Natural killer cell (primary cell): ENCODE results near the gene PRR33. TPM values are rescaled to one million over a fixed set of nuclear protein-coding genes. Genes with fewer than 3 reads are reported as not detected.

Experiments
- ATAC-seq, 3 donors: fragments of 150-1000 bp in 2 of 3; fragments of 200-7000 bp in 1 of 3; cut with Tn5 transposase; 1 replicate in 1 of 3; 2 replicates in 2 of 3; pipeline ENCODE4 v1.10.0; 2021; ENCODE audit warnings: mild to moderate bottlenecking in 2 of 3, moderate library complexity in 2 of 3
- DNase-seq, 2 donors: peaks; one replicate each; pipeline versions ENCODE4 v3.0.0 to v3.0.0-alpha.2; 2013 to 2021; ENCODE audit warnings: mixed read lengths in 1 of 2
- H3K27ac ChIP-seq: one replicate; pipeline ENCODE4 v1.5.1; 2013; ENCODE audit warnings: mild to moderate bottlenecking, low read length
- H3K27me3 ChIP-seq: one replicate; pipeline ENCODE4 v1.6.1; 2013; ENCODE audit warnings: low read length; ENCODE audit not compliant: control insufficient read depth, insufficient read depth
- H3K36me3 ChIP-seq: one replicate; pipeline ENCODE4 v1.6.1; 2013; ENCODE audit warnings: low read length; ENCODE audit not compliant: control insufficient read depth, insufficient read depth
- H3K4me1 ChIP-seq: one replicate; pipeline ENCODE4 v1.6.1; 2013; ENCODE audit warnings: low read length; ENCODE audit not compliant: control insufficient read depth, insufficient read depth
- H3K4me3 ChIP-seq: one replicate; pipeline ENCODE4 v1.5.1; 2013; ENCODE audit warnings: low read length
- H3K9me3 ChIP-seq: one replicate; pipeline ENCODE4 v1.6.1; 2013; ENCODE audit warnings: low read length; ENCODE audit not compliant: control insufficient read depth, insufficient read depth
- H3K27ac Mint-ChIP-seq, 2 donors: one replicate each; pipeline ENCODE4 v1.8.0; 2022; ENCODE audit warnings: mild to moderate bottlenecking in 2 of 2, mixed read lengths in 2 of 2, moderate library complexity in 1 of 2
- H3K27me3 Mint-ChIP-seq, 2 donors: one replicate each; pipeline ENCODE4 v1.8.0; 2022; ENCODE audit warnings: low read depth in 2 of 2, mixed read lengths in 2 of 2
- H3K36me3 Mint-ChIP-seq: one replicate; pipeline ENCODE4 v1.8.0; 2022; ENCODE audit warnings: mixed read lengths
- H3K4me1 Mint-ChIP-seq, 2 donors: one replicate each; pipeline ENCODE4 v1.8.0; 2022; ENCODE audit warnings: mixed read lengths in 2 of 2
- H3K4me3 Mint-ChIP-seq: one replicate; pipeline ENCODE4 v1.8.0; 2022; ENCODE audit warnings: mild to moderate bottlenecking, moderate library complexity, mixed read lengths
- H3K9me3 Mint-ChIP-seq, 2 donors: one replicate each; pipeline ENCODE4 v1.8.0; 2022; ENCODE audit warnings: mixed read lengths in 2 of 2
- CTCF ChIP-seq: fragments of 200-600 bp; IDR thresholded peaks from one replicate; pipeline ENCODE4 v1.8.0; 2022; ENCODE audit warnings: antibody characterized with exemption
- WGBS: methylation state at CpG from one replicate; pipeline ENCODE4 v1.1.7; 2013; ENCODE audit warnings: missing lambda C conversion rate; ENCODE audit not compliant: insufficient coverage; 5-methylcytosine and 5-hydroxymethylcytosine counted together
- intact Hi-C: fragments of 100-400 bp; cut with micrococcal nuclease; formaldehyde crosslinking; loops from one replicate; pipeline ENCODE4 v1.14.2; 2022
- total RNA-seq, 4 donors: library from RNA; stranded (reverse); fragments of 120-200 nt in 1 of 4; gene quantifications; one replicate each; pipeline versions ENCODE4 v1.2.3 to v1.2.4, GENCODE V29; 2013 to 2022

PRR33 gene
- total RNA-seq, 3 donors from 2014 or later (not counting 1 experiment from before 2014, with no cell fraction given): 0.14 to 0.32 TPM; not detected in 1

GRCh38 chr11:1928891-1929541 is 37.3 kb upstream of the PRR33 start:
- intact Hi-C loops: no loop called here
- DNase-seq (peak in 1 of 2 donors; percentile 8), ATAC-seq (no peak)
- Histone ChIP-seq H3K27me3 (no peaks in the 10 kb centered on the region), H3K27ac (no peak overlapping the region), H3K4me3 (no peak overlapping the region), H3K4me1 (peaks cover 4% of the 10 kb centered on the region), H3K9me3 (no peaks in the 10 kb centered on the region), H3K36me3 (no peaks in the 10 kb centered on the region)
- 95% methylated on average over 35 of the region's 35 CpGs for WGBS
- Mint-ChIP-seq H3K4me3 (no peak overlapping the region), H3K27ac (no peak overlapping the region), H3K36me3 (no peaks in the 10 kb centered on the region), H3K27me3 (peaks cover 0 to 23% of the 10 kb centered on the region in 2 donors), H3K4me1 (peaks cover 5 to 28% of the 10 kb centered on the region in 2 donors), H3K9me3 (no peaks in the 10 kb centered on the region)
- TF ChIP-seq CTCF: no peak

DNA sequence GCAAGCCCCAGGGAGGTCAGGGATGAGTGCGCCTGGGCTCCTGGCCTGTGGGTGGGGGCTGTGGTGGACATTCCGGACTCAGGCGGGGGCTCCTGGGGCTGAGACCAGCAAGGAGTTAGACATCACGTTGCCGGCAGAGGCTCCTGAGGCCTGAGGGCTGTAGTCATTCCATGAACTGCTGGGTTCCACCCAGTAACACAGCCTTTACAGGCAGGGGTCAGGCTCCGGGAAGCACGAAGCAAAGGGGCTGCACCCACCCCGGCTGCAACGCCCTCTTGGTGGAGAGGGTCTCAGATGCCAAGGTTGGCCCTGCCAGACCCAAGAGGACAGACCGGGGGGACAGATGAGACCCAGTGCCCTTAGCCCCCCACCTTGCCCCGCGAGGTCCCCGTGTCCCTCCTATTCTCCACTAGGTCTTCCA is 36.8 kb upstream of the PRR33 start:
- Histone ChIP-seq H3K36me3 (no peaks in the 10 kb centered on the region), H3K4me1 (peaks cover 4% of the 10 kb centered on the region), H3K4me3 (no peak overlapping the region), H3K27ac (no peak overlapping the region), H3K27me3 (no peaks in the 10 kb centered on the region), H3K9me3 (no peaks in the 10 kb centered on the region)
- H3K27me3 Mint-ChIP-seq: peaks cover 0 to 29% of the 10 kb centered on the region in 2 donors
- intact Hi-C loops: no loop called here
- H3K9me3 Mint-ChIP-seq: no peaks in the 10 kb centered on the region
- no peak overlapping the region for H3K4me3 Mint-ChIP-seq
- no peak for ATAC-seq
- no peak overlapping the region for H3K27ac Mint-ChIP-seq
- no peak for TF ChIP-seq CTCF
- 95% methylated on average over 13 of the region's 13 CpGs for WGBS
- H3K36me3 Mint-ChIP-seq: no peaks in the 10 kb centered on the region
- peaks cover 5 to 30% of the 10 kb centered on the region in 2 donors for H3K4me1 Mint-ChIP-seq
- no peak for DNase-seq

- Mint-ChIP-seq H3K36me3 (no peaks in the 10 kb centered on the region), H3K27me3 (peaks cover 0 to 26% of the 10 kb centered on the region in 2 donors), H3K4me3 (no peak overlapping the region), H3K4me1 (peaks cover 6 to 27% of the 10 kb centered on the region in 2 donors), H3K27ac (no peak overlapping the region), H3K9me3 (no peaks in the 10 kb centered on the region)
- ATAC-seq: no peak
- Histone ChIP-seq H3K27ac (no peak overlapping the region), H3K36me3 (no peaks in the 10 kb centered on the region), H3K27me3 (no peaks in the 10 kb centered on the region), H3K9me3 (no peaks in the 10 kb centered on the region), H3K4me3 (no peak overlapping the region), H3K4me1 (peaks cover 4% of the 10 kb centered on the region)
- intact Hi-C loops: no loop called here
- 74% methylated on average over 20 of the region's 20 CpGs for WGBS
- no peak for TF ChIP-seq CTCF
- no peak for DNase-seq
Measured at GRCh38 chr11:1927848-1928469, 36.3 kb upstream of the PRR33 start.
